ENCODE data around the gene ZNF485.
"Not testable (repeated sequence)": the region's sequence is repeated elsewhere in the genome, so short reads cannot be mapped to it uniquely, and the experiment has no call there.

The ZNF485 gene

DNA sequence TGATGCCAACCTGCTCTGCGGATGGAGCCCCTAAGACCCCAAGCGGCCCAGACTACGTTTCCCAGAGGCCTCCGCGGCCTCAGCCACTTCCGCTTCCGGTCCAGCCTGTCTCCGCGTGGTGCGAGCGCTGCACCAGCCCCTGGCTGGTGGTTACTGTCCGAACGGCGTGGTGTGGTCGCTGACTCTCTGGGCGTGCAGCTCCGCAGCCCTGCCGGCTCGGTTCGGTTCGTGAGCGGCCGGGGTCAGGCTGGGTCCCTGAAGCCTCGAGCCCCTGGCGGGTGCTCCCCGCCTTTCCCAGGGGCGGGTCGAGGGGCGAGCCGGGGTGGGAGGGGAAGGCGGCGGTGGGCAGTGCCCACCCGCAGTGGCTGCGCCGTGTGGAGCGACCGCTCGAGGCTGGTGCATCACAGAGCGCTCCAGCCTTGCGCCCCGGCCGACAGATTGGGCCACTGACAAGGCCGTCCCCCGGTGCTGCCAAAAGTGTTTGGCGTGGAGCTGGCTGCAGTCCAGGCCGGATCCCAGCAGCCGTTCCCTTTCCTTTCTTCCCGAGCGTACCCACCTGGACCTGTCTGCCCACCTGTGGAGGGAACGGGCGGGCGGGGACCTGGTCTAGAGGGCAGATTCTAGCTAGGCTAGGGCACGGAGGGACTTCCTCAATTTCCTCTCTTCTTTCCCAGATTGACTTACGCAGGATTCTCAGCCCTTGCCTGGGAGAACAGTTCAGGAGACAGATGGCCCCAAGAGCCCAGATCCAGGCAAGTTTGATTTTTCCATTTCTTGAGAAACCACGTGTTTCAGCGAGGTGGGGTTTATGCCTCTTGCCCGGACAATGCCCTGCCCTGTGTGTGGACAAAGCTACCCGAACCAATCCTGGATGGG is at the start of gene ZNF485:
Gene ZNF485, plus strand, starts transcription at position 116 of the 876 bp plus-strand sequence. Its CDS starts 613 bp downstream, at position 729.
- Mint-ChIP-seq H3K4me1 (peaks cover 47% of the 10 kb centered on the region), H3K4me3 (peak within 1 kb of the TSS; percentile 89), H3K27me3 (no peaks in the 10 kb centered on the region), H3K27ac (peak within 1 kb of the TSS; percentile 93), H3K36me3 (peaks cover 25% of the 10 kb centered on the region), H3K9me3 (no peaks in the 10 kb centered on the region)

DNA sequence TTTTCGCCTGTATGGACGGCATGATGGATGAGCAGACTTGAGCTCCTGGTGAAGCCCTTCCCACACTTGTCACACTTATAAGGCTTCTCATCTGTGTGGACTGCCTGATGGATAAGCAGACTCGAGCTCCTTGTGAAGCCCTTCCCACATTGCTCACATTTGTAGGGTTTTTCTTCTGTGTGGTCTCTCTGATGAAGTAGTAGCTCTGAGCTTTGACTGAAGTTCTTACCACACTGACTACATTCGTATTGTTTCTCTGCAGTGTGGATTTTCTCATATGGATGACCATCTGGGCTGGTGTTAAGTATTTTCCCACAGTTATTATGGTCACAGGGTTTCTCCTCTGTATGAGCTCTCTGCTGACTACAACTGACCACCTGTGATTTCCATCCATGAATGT is 49.0 kb upstream of the ZNF485 start:
- Mint-ChIP-seq H3K9me3 (peaks cover 49% of the 10 kb centered on the region), H3K27me3 (no peaks in the 10 kb centered on the region), H3K36me3 (peaks cover 70% of the 10 kb centered on the region), H3K4me1 (no peaks in the 10 kb centered on the region), H3K27ac (no peak overlapping the region), H3K4me3 (no peak overlapping the region)

DNA sequence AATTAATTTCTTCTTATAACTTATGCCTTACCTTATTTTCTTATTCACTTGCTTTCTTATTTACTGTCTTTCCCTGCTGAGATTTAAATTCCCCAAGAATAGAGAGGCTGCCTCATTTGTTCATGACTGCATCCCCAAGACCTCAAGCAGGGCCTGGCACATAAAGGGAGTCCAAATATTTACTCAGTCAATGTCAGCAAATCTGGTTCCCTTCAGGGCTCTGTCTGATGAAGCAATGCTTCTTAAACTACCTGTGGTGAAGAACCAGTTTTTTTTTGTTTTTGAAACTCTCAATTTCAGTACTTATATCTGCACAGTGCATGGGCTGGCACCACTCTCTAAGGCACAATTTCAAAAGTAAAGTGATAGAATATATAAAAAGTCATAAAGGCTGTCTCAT is 36.6 kb upstream of the ZNF485 start:
- peaks cover 21% of the 10 kb centered on the region for H3K36me3 Mint-ChIP-seq
- H3K4me3 Mint-ChIP-seq = no peak overlapping the region
- peaks cover 2% of the 10 kb centered on the region for H3K9me3 Mint-ChIP-seq
- no peaks in the 10 kb centered on the region for H3K27me3 Mint-ChIP-seq
- H3K4me1 Mint-ChIP-seq = peaks cover 36% of the 10 kb centered on the region
- H3K27ac Mint-ChIP-seq = no peak overlapping the region

DNA sequence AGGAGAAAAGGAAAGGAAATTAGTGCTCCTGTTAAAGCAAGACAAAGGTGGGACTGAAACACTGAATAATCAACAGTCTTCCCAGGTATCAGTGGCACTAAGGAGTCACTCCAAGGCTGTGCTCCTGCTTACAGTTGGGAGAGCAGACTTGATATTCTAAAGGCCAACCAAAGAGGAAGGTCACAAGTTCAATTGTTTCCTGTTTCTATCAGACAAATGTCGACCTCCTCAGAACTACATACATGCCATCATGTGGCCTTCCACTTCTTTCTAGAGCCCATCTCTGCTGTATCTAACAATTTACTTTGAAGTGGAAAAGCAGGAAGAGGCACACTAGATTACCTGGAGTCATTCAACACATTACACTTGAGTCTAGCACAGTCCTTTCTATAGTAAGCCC is 35.3 kb upstream of the ZNF485 start:
- peaks cover 13% of the 10 kb centered on the region for H3K9me3 Mint-ChIP-seq
- H3K4me3 Mint-ChIP-seq = no peak overlapping the region
- peaks cover 15% of the 10 kb centered on the region for H3K36me3 Mint-ChIP-seq
- no peaks in the 10 kb centered on the region for H3K27me3 Mint-ChIP-seq
- H3K4me1 Mint-ChIP-seq = peaks cover 49% of the 10 kb centered on the region
- peak overlapping the region; percentile 66 for H3K27ac Mint-ChIP-seq

DNA sequence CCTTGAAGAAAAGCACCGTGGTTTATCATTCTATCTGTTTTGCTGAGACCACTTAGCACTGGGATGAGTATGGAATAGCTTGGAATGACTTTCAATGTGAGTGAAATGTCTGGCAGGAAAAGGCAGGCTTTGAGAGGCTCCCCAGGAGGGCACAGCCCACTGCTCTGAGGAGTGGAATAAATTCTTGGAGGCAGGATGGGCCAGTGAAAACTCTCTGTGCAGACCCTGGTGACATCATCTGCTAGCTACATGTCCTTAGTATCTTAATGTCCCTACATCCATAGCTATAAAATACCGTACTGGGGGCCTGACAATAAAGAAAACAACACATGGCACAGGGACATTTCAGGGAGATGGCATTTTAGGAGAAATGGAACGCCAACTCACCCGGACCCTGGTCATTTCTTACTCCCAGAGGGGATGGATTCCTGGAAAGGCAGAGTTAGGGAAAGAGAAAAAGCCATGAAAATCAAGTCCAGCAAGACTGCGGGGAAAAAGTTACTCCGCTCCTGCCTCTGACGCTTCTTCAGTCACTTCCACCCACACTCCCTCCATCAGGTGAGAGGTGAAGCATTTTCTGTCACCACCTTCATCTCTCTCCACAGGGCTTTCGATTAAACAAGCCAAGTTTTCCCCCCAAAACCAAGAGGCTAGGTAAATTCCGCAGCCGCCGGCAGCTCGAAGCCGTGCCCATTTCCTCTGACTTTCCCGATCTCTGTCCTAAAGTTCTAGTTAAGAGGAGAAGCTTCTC is 32.8 kb upstream of the ZNF485 start:
- Mint-ChIP-seq H3K27me3 (no peaks in the 10 kb centered on the region), H3K27ac (peak overlapping the region; percentile 85), H3K4me3 (peak overlapping the region; percentile 86), H3K36me3 (peaks cover 8% of the 10 kb centered on the region), H3K9me3 (peaks cover 15% of the 10 kb centered on the region), H3K4me1 (peaks cover 60% of the 10 kb centered on the region)

DNA sequence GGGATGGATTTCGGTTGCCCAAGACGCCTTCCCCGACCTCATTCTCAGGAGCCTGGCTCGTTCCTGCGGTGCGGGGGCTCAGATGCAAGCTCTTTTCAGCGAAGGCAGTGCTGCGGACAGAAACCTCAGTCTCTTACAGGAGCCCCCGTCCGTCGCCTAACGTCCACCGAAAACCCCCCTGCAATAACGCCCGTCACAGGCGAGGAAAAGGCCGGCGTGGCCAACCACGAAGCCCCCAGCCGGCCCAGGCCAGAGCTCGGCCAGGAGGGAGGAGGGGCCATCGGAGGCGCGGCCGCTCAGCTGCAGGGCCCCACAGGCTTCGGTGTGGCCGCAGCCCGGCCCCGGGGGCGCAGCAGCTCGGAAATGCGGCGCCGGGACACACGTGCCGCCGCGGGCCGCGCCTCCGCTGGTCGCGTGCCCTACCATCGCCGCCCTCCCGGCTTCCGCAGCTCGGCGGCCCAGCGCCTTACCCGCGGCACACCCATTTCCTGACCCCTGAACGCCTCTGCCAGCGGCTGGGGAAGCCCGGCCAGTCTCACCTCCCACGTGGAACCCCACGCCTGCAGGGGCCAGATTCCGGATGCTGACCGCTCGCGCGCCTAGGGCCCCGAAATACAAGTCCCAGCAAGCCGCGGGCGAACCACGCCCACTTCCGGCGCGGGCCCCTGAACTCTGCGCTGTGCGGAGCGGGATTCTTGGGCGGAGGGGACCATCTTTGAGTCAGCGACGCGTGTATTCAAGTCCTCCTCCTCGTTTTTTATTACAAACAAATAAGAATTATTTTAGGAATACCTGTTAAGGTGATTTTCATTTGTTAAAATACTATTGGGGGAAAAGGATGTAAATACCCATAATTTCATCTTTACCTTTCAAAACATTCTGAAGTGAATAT is 32.0 kb upstream of the ZNF485 start, which contains the start of gene ZNF239:
Gene ZNF239, minus strand, starts transcription at position 616 of the 892 bp plus-strand sequence. CDS start 16,537 bp downstream, outside the sequence.
- no peaks in the 10 kb centered on the region for H3K27me3 Mint-ChIP-seq
- H3K4me1 Mint-ChIP-seq = peaks cover 60% of the 10 kb centered on the region
- peaks cover 15% of the 10 kb centered on the region for H3K9me3 Mint-ChIP-seq
- H3K36me3 Mint-ChIP-seq = peaks cover 8% of the 10 kb centered on the region
- peak within 1 kb of the TSS; percentile 91 for H3K4me3 Mint-ChIP-seq
- peak within 1 kb of the TSS; percentile 96 for H3K27ac Mint-ChIP-seq

DNA sequence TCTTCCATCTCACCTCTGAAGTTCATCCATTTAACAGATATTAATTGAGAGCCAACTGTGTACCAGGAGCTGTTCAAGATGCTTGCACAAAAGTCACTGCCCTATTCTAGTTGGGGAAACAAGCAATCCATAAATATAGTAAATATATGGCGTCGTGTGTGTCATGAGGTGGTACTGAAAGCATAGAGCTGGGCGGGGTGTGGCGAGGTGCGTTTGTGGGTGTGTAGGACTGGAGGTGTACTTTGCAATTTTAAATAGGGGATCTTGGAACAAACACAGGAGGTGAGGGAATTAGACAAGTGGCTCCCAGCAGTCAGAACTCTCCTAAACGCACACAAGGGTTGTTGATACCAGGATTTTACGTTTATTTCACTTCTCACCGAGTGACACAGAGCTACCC is 31.3 kb upstream of the ZNF485 start:
- peaks cover 8% of the 10 kb centered on the region for H3K36me3 Mint-ChIP-seq
- peak overlapping the region; percentile 96 for H3K27ac Mint-ChIP-seq
- no peaks in the 10 kb centered on the region for H3K27me3 Mint-ChIP-seq
- H3K9me3 Mint-ChIP-seq = peaks cover 15% of the 10 kb centered on the region
- H3K4me1 Mint-ChIP-seq = peaks cover 60% of the 10 kb centered on the region
- H3K4me3 Mint-ChIP-seq = peak overlapping the region; percentile 91

DNA sequence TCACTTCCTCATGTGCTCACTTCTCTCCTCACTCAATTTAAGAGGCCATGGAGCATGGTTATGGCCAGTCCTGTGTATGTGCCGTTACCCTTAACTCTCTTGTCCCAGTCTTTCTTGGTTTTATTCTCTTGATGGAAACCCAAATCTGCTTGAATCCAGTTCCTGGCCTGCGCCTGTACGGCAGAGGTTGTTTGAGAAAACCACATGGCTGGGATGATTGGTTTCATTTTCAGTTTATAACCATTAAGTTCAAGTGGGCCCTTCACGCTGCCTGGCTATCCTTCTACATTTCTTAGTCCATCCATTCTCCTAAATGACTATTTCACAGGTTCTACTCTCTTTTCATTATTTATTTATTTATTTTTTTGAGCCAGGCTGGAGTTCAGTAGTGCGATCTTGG is 30.2 kb upstream of the ZNF485 start:
- peak overlapping the region; percentile 91 for H3K4me3 Mint-ChIP-seq
- H3K9me3 Mint-ChIP-seq = peaks cover 15% of the 10 kb centered on the region
- H3K4me1 Mint-ChIP-seq = peaks cover 54% of the 10 kb centered on the region
- H3K27me3 Mint-ChIP-seq = no peaks in the 10 kb centered on the region
- peak overlapping the region; percentile 89 for H3K27ac Mint-ChIP-seq
- H3K36me3 Mint-ChIP-seq = peaks cover 4% of the 10 kb centered on the region

DNA sequence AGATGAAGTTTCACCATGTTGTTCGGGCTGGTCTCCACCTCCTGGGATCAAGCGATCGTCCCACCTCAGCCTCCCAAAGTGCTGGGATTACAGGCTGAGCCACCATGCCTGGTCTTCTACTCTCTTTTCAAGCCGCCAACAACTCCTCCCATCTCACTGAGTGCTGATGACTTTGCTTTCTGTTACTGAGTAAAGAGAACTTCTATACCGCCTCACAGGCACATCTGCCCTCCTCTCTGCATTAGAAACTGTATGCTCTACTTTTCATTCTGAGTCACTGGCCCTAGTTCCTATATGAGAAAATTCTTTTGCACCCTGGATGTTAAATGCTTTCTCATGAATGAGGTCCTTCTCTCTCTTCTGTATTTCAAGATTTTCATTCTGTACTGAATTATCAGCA is 29.7 kb upstream of the ZNF485 start:
- H3K27me3 Mint-ChIP-seq = peaks cover 1% of the 10 kb centered on the region
- H3K4me1 Mint-ChIP-seq = peaks cover 50% of the 10 kb centered on the region
- peaks cover 15% of the 10 kb centered on the region for H3K9me3 Mint-ChIP-seq
- peak overlapping the region; percentile 23 for H3K4me3 Mint-ChIP-seq
- H3K36me3 Mint-ChIP-seq = peaks cover 4% of the 10 kb centered on the region
- H3K27ac Mint-ChIP-seq = no peak overlapping the region

DNA sequence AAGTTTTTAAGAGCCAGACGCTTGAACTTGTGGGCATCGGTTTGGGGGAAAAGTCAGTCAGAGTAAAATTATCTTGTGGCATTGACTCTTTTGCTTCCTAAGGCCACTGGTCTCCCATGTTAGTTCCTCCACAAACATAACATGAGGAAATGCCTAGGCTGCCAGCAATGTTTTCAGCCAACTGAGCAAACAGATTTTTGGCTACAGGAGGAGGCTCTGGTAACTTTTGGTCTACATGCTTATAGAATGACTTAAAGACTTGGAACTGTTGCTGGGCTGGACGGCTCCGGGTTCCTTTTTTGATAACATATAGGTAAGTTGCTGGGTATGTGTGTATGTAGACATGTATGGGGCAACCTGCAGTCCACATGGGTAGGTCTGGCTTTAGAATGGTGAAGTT is 22.2 kb upstream of the ZNF485 start:
- Mint-ChIP-seq H3K4me1 (peaks cover 6% of the 10 kb centered on the region), H3K4me3 (no peak overlapping the region), H3K36me3 (no peaks in the 10 kb centered on the region), H3K9me3 (no peaks in the 10 kb centered on the region), H3K27ac (no peak overlapping the region), H3K27me3 (peaks cover 1% of the 10 kb centered on the region)

DNA sequence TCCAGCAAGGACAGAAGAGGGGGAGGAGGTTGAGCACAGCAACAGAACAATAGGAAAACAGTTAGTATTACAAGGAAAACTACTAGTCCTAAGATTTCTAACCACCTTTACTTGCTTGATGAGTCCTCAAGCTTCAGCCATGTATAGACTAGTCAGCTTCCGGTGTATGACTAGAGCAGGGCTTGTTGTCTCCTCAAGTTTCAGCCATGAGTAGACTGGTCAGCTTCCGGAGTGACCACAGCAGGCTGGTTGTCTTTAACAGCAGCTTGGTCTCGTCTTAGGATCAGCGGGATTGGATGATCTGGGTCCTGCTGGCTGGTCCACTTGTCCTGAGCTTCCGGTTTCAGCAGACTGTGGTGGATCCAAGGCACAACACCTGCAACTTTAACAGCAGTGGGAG is 21.2 kb upstream of the ZNF485 start:
- H3K27me3 Mint-ChIP-seq = peaks cover 1% of the 10 kb centered on the region
- peaks cover 6% of the 10 kb centered on the region for H3K4me1 Mint-ChIP-seq
- H3K4me3 Mint-ChIP-seq = no peak overlapping the region
- H3K9me3 Mint-ChIP-seq = no peaks in the 10 kb centered on the region
- no peak overlapping the region for H3K27ac Mint-ChIP-seq
- no peaks in the 10 kb centered on the region for H3K36me3 Mint-ChIP-seq

DNA sequence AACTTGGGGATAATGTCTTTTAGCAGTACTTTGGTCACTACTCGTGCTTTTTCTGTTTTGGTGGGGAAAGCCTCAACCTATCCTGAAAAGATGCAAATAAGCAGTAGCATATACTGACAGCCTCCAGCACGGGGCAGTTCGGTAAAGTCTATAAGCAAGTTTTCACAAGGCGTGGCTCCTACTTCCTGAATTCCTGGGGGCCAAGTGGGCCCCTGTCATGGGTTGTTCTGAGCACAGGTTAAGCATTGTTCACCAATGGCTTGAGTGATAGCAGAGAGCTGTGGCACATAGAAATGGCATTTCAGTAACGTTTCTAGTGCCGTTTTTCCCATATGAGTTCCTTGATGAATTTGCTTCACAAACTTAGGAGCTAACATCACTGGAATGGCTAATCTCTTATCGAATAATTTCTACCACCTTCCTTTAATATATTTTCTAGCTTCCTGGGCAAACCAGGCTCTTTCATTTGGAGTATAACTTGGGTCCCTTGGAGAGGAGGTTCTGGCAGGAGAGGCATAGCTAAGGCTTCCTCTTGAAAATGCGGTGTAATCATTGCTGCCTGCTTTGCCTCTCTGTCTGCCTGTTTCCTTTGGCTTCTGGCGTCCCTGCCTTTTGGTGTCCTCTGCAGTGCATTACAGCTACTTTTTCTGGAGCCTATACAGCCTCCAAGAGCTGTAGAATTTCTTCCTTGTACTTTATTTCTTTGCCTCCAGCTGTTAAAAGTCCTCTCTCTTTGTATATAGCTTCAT is 20.1 kb upstream of the ZNF485 start:
- Mint-ChIP-seq H3K27ac (no peak overlapping the region), H3K4me1 (peaks cover 6% of the 10 kb centered on the region), H3K27me3 (peaks cover 1% of the 10 kb centered on the region), H3K4me3 (no peak overlapping the region), H3K36me3 (no peaks in the 10 kb centered on the region), H3K9me3 (no peaks in the 10 kb centered on the region)

DNA sequence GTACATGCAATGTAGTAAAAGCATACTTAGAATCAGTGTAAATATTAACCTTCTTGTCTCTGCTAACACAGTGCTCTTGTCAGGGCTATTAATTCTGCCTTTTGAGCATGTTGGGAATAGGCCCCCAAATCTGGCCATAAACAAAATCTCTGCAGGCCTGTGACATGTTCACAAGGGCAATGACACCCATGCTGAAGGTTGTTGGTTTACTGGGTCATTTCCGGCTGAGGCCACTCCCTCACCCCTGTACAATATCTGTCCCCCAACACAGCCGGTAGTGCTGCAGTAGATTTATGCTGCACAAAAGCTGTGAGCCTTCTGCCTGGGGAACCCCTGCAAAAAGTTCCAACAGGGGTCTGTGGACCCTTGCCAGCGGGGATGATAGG is 19.5 kb upstream of the ZNF485 start:
- not testable (repeated sequence) for H3K4me3 Mint-ChIP-seq, H3K27ac Mint-ChIP-seq, H3K9me3 Mint-ChIP-seq, H3K36me3 Mint-ChIP-seq, H3K27me3 Mint-ChIP-seq, H3K4me1 Mint-ChIP-seq

DNA sequence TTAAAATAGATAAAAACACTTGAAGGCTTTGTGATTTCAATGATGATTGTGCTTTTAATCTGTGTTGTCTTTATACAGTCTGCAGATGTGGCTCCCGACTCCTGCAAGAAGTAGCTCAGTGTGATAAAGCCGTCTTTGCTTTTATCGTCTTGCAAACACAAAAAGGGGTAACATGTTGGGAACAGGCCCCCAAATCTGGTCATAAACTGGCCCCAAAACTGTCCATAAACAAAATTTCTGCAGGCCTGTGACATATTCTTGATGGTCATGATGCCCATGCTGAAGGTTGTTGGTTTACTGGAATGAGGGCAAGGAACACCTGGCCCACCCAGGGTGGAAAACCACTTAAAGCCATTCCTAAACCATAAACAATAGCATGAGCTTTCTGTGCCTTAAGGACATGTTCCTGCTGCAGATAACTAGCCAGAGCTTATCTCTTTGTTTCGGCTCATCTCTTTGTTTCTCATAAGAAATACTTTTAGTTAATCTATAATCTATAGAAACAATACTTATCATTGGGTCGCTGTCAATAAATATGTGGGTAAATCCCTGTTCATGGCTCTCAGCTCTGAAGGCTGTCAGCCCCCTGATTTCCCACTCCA is 14.8 kb upstream of the ZNF485 start:
- peaks cover 24% of the 10 kb centered on the region for H3K4me1 Mint-ChIP-seq
- peaks cover 5% of the 10 kb centered on the region for H3K36me3 Mint-ChIP-seq
- no peaks in the 10 kb centered on the region for H3K9me3 Mint-ChIP-seq
- H3K4me3 Mint-ChIP-seq = no peak overlapping the region
- no peaks in the 10 kb centered on the region for H3K27me3 Mint-ChIP-seq
- no peak overlapping the region for H3K27ac Mint-ChIP-seq

All from activated naive CD4-positive, alpha-beta T cell treated with anti-CD3 and anti-CD28 coated beads, Interleukin-2, amount 50 U/mL, for 24 hours (primary cell).